Spleen (tissue), 7 donors: ENCODE data around the gene FAM107B.

Experiments used
- CTCF ChIP-seq, 11 experiments: fragments of 200-600 bp in 7 of 11; fragments of 450-650 bp in 4 of 11; sonication (generic) in 4 of 11; IDR thresholded peaks in 8 of 11; conservative IDR thresholded peaks in 3 of 11; 1 replicate in 7 of 11; 2 replicates in 4 of 11; pipeline versions ENCODE4 v1.4.0 to v1.8.0; 2016 to 2021; ENCODE audit warnings: antibody characterized with exemption in 11 of 11, inconsistent platforms in 4 of 11, mild to moderate bottlenecking in 1 of 11
- POLR2A ChIP-seq, 3 donors: fragments of 450-650 bp; IDR thresholded peaks; one replicate each; pipeline ENCODE4 v1.5.1; 2017; ENCODE audit warnings: antibody characterized with exemption in 3 of 3, mild to moderate bottlenecking in 1 of 3
- POLR2AphosphoS5 ChIP-seq, 3 donors: sonication (generic); formaldehyde crosslinking; IDR thresholded peaks; one replicate each; pipeline ENCODE4 v1.5.1; 2017; ENCODE audit warnings: antibody characterized with exemption in 3 of 3
- donor health status: DM: no; HTN: no; CAD: no; lungs with moderate emphysema.
- donor health status: DM: no; HTN: no; CAD: no.
- donor health status: DM: no; HTN: no; CAD: no.

- TF ChIP-seq POLR2A (IDR thresholded peaks at IDR 0.05), result no peak
- no peak for TF ChIP-seq CTCF (IDR thresholded peaks at IDR 0.05 in 8 of 11, conservative IDR thresholded peaks at IDR 0.05 in 3 of 11)
- no peak for TF ChIP-seq POLR2AphosphoS5 (IDR thresholded peaks at IDR 0.05)
Measured at GRCh38 chr10:14476641-14477407, 297.9 kb downstream of the FAM107B start.
